Rectal smooth muscle tissue (tissue), 1 donor: ENCODE results near the gene CLDN7.

Experiments used
- H3K27ac ChIP-seq: one replicate; pipeline ENCODE4 v1.7.0; 2013; ENCODE audit warnings: low read depth, low read length, inconsistent platforms
- H3K27me3 ChIP-seq: one replicate; pipeline ENCODE4 v1.7.0; 2013; ENCODE audit warnings: low read length; ENCODE audit not compliant: control insufficient read depth, insufficient read depth
- H3K36me3 ChIP-seq: one replicate; pipeline ENCODE4 v1.7.0; 2013; ENCODE audit warnings: low read length; ENCODE audit not compliant: control insufficient read depth, insufficient read depth
- H3K4me1 ChIP-seq: one replicate; pipeline ENCODE4 v1.7.0; 2013; ENCODE audit warnings: low read length; ENCODE audit not compliant: control insufficient read depth, insufficient read depth
- H3K4me3 ChIP-seq: one replicate; pipeline ENCODE4 v1.7.0; 2013; ENCODE audit warnings: low read length
- H3K9ac ChIP-seq: one replicate; pipeline ENCODE4 v1.7.0; 2013; ENCODE audit warnings: low read length

Gene CLDN7

GRCh38 chr17:7294614-7295153, 32.4 kb upstream of the CLDN7 start, which contains the start of gene YBX2:
TSS of gene YBX2 (minus strand) at chr17:7294639. CDS start at chr17:7294500, 139 bp downstream.
- Histone ChIP-seq H3K36me3 (no peaks in the 10 kb centered on the region), H3K27ac (peak within 1 kb of the TSS; percentile 31), H3K27me3 (peaks cover 6% of the 10 kb centered on the region), H3K4me3 (peak within 1 kb of the TSS; percentile 61), H3K4me1 (peaks cover 31% of the 10 kb centered on the region), H3K9ac (no peak within 1 kb of the TSS)

GRCh38 chr17:7293816-7294613, 31.7 kb upstream of the CLDN7 start:
- no peaks in the 10 kb centered on the region for H3K36me3 ChIP-seq
- peaks cover 6% of the 10 kb centered on the region for H3K27me3 ChIP-seq
- H3K4me3 ChIP-seq, result peak overlapping the region; percentile 32
- peaks cover 31% of the 10 kb centered on the region for H3K4me1 ChIP-seq
- H3K9ac ChIP-seq, result no peak overlapping the region
- H3K27ac ChIP-seq, result no peak overlapping the region

- peaks cover 31% of the 10 kb centered on the region for H3K4me1 ChIP-seq
- no peak overlapping the region for H3K9ac ChIP-seq
- no peaks in the 10 kb centered on the region for H3K36me3 ChIP-seq
- H3K4me3 ChIP-seq, result no peak overlapping the region
- peaks cover 6% of the 10 kb centered on the region for H3K27me3 ChIP-seq
- no peak overlapping the region for H3K27ac ChIP-seq
Observed at GRCh38 chr17:7293159-7293558, 30.9 kb upstream of the CLDN7 start.

GRCh38 chr17:7292729-7293128, 30.5 kb upstream of the CLDN7 start:
- Histone ChIP-seq H3K27ac (peak overlapping the region; percentile 26), H3K4me3 (no peak overlapping the region), H3K4me1 (peaks cover 31% of the 10 kb centered on the region), H3K27me3 (peaks cover 6% of the 10 kb centered on the region), H3K9ac (no peak overlapping the region), H3K36me3 (peaks cover under 1% of the 10 kb centered on the region)

GRCh38 chr17:7292194-7292593, 29.9 kb upstream of the CLDN7 start:
- Histone ChIP-seq H3K27ac (peak overlapping the region; percentile 26), H3K9ac (no peak overlapping the region), H3K4me1 (peaks cover 31% of the 10 kb centered on the region), H3K36me3 (peaks cover 2% of the 10 kb centered on the region), H3K4me3 (no peak overlapping the region), H3K27me3 (peaks cover 6% of the 10 kb centered on the region)

GRCh38 chr17:7290685-7291084, 28.4 kb upstream of the CLDN7 start:
- H3K27ac ChIP-seq, result peak overlapping the region; percentile 3
- no peak overlapping the region for H3K4me3 ChIP-seq
- peaks cover 6% of the 10 kb centered on the region for H3K27me3 ChIP-seq
- H3K36me3 ChIP-seq, result peaks cover 2% of the 10 kb centered on the region
- H3K9ac ChIP-seq, result no peak overlapping the region
- peaks cover 22% of the 10 kb centered on the region for H3K4me1 ChIP-seq

- Histone ChIP-seq H3K36me3 (peaks cover 2% of the 10 kb centered on the region), H3K4me1 (peaks cover 22% of the 10 kb centered on the region), H3K4me3 (no peak overlapping the region), H3K27ac (peak overlapping the region; percentile 3), H3K27me3 (peaks cover 6% of the 10 kb centered on the region), H3K9ac (no peak overlapping the region)
Observed at GRCh38 chr17:7290166-7290565, 27.9 kb upstream of the CLDN7 start.

- no peak overlapping the region for H3K9ac ChIP-seq
- no peak overlapping the region for H3K4me3 ChIP-seq
- peaks cover 20% of the 10 kb centered on the region for H3K4me1 ChIP-seq
- peaks cover 6% of the 10 kb centered on the region for H3K36me3 ChIP-seq
- H3K27me3 ChIP-seq, result peaks cover 6% of the 10 kb centered on the region
- no peak overlapping the region for H3K27ac ChIP-seq
Observed at GRCh38 chr17:7289256-7290032, 27.2 kb upstream of the CLDN7 start.

GRCh38 chr17:7285679-7286078, 23.4 kb upstream of the CLDN7 start:
- Histone ChIP-seq H3K4me1 (peaks cover 14% of the 10 kb centered on the region), H3K27me3 (no peaks in the 10 kb centered on the region), H3K36me3 (peaks cover 8% of the 10 kb centered on the region), H3K9ac (no peak overlapping the region), H3K4me3 (no peak overlapping the region), H3K27ac (no peak overlapping the region)

GRCh38 chr17:7284911-7285310, 22.6 kb upstream of the CLDN7 start:
- Histone ChIP-seq H3K36me3 (peaks cover 8% of the 10 kb centered on the region), H3K27me3 (no peaks in the 10 kb centered on the region), H3K9ac (no peak overlapping the region), H3K27ac (no peak overlapping the region), H3K4me3 (no peak overlapping the region), H3K4me1 (peaks cover 15% of the 10 kb centered on the region)

GRCh38 chr17:7283471-7284216, 21.4 kb upstream of the CLDN7 start:
- Histone ChIP-seq H3K27ac (peak overlapping the region; percentile 94), H3K27me3 (no peaks in the 10 kb centered on the region), H3K9ac (no peak overlapping the region), H3K4me1 (peaks cover 15% of the 10 kb centered on the region), H3K4me3 (peak overlapping the region; percentile 57), H3K36me3 (peaks cover 8% of the 10 kb centered on the region)
